CD14-positive monocyte (primary cell): ENCODE measurements around the gene PACSIN2. TPM values are rescaled to one million over a fixed set of nuclear protein-coding genes. Genes with fewer than 3 reads are reported as not detected.

Experiments used
- DNase-seq, 3 donors: peaks; one replicate each; pipeline ENCODE4 v3.0.0-alpha.2; 2011 to 2022
- H2AFZ ChIP-seq: 2 replicates; pipeline ENCODE4 v1.6.0; 2012; ENCODE audit warnings: mild to moderate bottlenecking, low read depth, low read length, inconsistent platforms; ENCODE audit not compliant: insufficient read depth, poor library complexity, severe bottlenecking
- H3K27ac ChIP-seq, 2 donors: 1 replicate in 1 of 2; 2 replicates in 1 of 2; pipeline ENCODE4 v1.5.1; 2012 to 2013; ENCODE audit warnings: low read length in 2 of 2, control low read depth in 1 of 2, inconsistent platforms in 1 of 2, low read depth in 1 of 2, mild to moderate bottlenecking in 1 of 2
- H3K27me3 ChIP-seq, 2 donors: one replicate each; pipeline versions ENCODE4 v1.6.0 to v1.6.1; 2011 to 2013; ENCODE audit warnings: low read length in 2 of 2; ENCODE audit not compliant: control insufficient read depth in 2 of 2, insufficient read depth in 2 of 2
- H3K36me3 ChIP-seq, 2 donors: replicated peaks in 1 of 2; 1 replicate in 1 of 2; 2 replicates in 1 of 2; pipeline versions ENCODE4 v1.5.1 to v1.6.1; 2012 to 2013; ENCODE audit warnings: low read length in 2 of 2, control low read depth in 1 of 2, inconsistent platforms in 1 of 2, mild to moderate bottlenecking in 1 of 2; ENCODE audit not compliant: insufficient read depth in 2 of 2, control insufficient read depth in 1 of 2
- H3K4me1 ChIP-seq, 2 donors: 1 replicate in 1 of 2; 2 replicates in 1 of 2; pipeline versions ENCODE4 v1.5.1 to v1.6.1; 2012 to 2013; ENCODE audit warnings: low read length in 2 of 2, control low read depth in 1 of 2, inconsistent platforms in 1 of 2, mild to moderate bottlenecking in 1 of 2, moderate library complexity in 1 of 2; ENCODE audit not compliant: insufficient read depth in 2 of 2, control insufficient read depth in 1 of 2
- H3K4me2 ChIP-seq: replicated peaks from 2 replicates; pipeline ENCODE3; 2012; ENCODE audit warnings: low read length, moderate library complexity, mild to moderate bottlenecking; ENCODE audit not compliant: poor library complexity, severe bottlenecking; ENCODE audit errors: extremely low read depth
- H3K4me3 ChIP-seq, 3 experiments: fragments of 200-600 bp in 1 of 3; sonication (generic) in 1 of 3; replicated peaks in 1 of 3; 1 replicate in 2 of 3; 2 replicates in 1 of 3; pipeline ENCODE4 v1.5.1; 2011 to 2013; ENCODE audit warnings: low read length in 3 of 3, mild to moderate bottlenecking in 3 of 3, control low read depth in 2 of 3, low read depth in 2 of 3, inconsistent platforms in 1 of 3, moderate library complexity in 1 of 3
- H3K79me2 ChIP-seq: 2 replicates; pipeline ENCODE4 v1.6.0; 2012; ENCODE audit warnings: mild to moderate bottlenecking, control low read depth, inconsistent platforms, low read length, moderate library complexity; ENCODE audit not compliant: insufficient read depth
- H3K9ac ChIP-seq: 2 replicates; pipeline ENCODE4 v1.6.0; 2017; ENCODE audit warnings: low read length, mild to moderate bottlenecking; ENCODE audit not compliant: insufficient read depth, poor library complexity, severe bottlenecking
- H3K9me3 ChIP-seq, 2 donors: replicated peaks in 1 of 2; 1 replicate in 1 of 2; 2 replicates in 1 of 2; pipeline versions ENCODE4 v1.5.1 to v1.6.1; 2012 to 2013; ENCODE audit warnings: low read length in 2 of 2, control low read depth in 1 of 2; ENCODE audit not compliant: control insufficient read depth in 1 of 2, insufficient read depth in 1 of 2
- H4K20me1 ChIP-seq: 2 replicates; pipeline ENCODE4 v1.6.0; 2012; ENCODE audit warnings: mild to moderate bottlenecking, low read length, control low read depth, moderate library complexity; ENCODE audit not compliant: insufficient read depth
- H3K27ac Mint-ChIP-seq, 7 donors: one replicate each; pipeline ENCODE4 v1.8.0; 2020; ENCODE audit warnings: mild to moderate bottlenecking in 7 of 7, mixed read lengths in 7 of 7, moderate library complexity in 6 of 7, inconsistent platforms in 2 of 7
- H3K27me3 Mint-ChIP-seq, 3 donors: one replicate each; pipeline ENCODE4 v1.8.0; 2021 to 2022; ENCODE audit warnings: low read depth in 3 of 3, mild to moderate bottlenecking in 3 of 3, mixed read lengths in 3 of 3, moderate library complexity in 3 of 3, inconsistent platforms in 1 of 3
- H3K36me3 Mint-ChIP-seq, 2 donors: one replicate each; pipeline ENCODE4 v1.8.0; 2020; ENCODE audit warnings: mixed read lengths in 2 of 2, inconsistent platforms in 1 of 2, mild to moderate bottlenecking in 1 of 2
- H3K4me1 Mint-ChIP-seq: one replicate; pipeline ENCODE4 v1.8.0; 2020; ENCODE audit warnings: mild to moderate bottlenecking, mixed read lengths
- H3K4me3 Mint-ChIP-seq, 2 donors: one replicate each; pipeline ENCODE4 v1.8.0; 2020; ENCODE audit warnings: mild to moderate bottlenecking in 2 of 2, mixed read lengths in 2 of 2, moderate library complexity in 1 of 2
- H3K9me3 Mint-ChIP-seq, 7 donors: one replicate each; pipeline ENCODE4 v1.8.0; 2020 to 2022; ENCODE audit warnings: mixed read lengths in 7 of 7, mild to moderate bottlenecking in 6 of 7, moderate library complexity in 6 of 7, inconsistent platforms in 2 of 7
- WGBS: methylation state at CpG from one replicate; pipeline ENCODE4 v1.1.5; 2013; ENCODE audit warnings: missing lambda C conversion rate; ENCODE audit not compliant: insufficient coverage; 5-methylcytosine and 5-hydroxymethylcytosine counted together
- intact Hi-C, 2 donors: fragments of 100-400 bp; cut with micrococcal nuclease; formaldehyde crosslinking; loops; one replicate each; pipeline versions ENCODE4 v1.15.0 to v1.15.1; 2023
- polyA plus RNA-seq, 3 donors: library from polyadenylated mRNA; depleted of rRNA in 1 of 3; unstranded in 2 of 3; stranded (reverse) in 1 of 3; fragments of 300-500 nt in 2 of 3; fragments of >200 nt in 1 of 3; fragmentation: Illumina TruSeq in 2 of 3; gene quantifications; 1 replicate in 2 of 3; 2 replicates in 1 of 3; pipeline ENCODE4 v1.2.3, GENCODE V29; 2012 to 2021
- TF ChIP-seq, protein P1 (sequence below): fragments of 200-600 bp; IDR thresholded peaks from one replicate; pipeline ENCODE4 v1.8.0; 2022; ENCODE audit warnings: antibody characterized with exemption, mild to moderate bottlenecking

Gene PACSIN2
- polyA plus RNA-seq, 3 donors = 31.2 to 45.7 (median 40.2) TPM

DNA sequence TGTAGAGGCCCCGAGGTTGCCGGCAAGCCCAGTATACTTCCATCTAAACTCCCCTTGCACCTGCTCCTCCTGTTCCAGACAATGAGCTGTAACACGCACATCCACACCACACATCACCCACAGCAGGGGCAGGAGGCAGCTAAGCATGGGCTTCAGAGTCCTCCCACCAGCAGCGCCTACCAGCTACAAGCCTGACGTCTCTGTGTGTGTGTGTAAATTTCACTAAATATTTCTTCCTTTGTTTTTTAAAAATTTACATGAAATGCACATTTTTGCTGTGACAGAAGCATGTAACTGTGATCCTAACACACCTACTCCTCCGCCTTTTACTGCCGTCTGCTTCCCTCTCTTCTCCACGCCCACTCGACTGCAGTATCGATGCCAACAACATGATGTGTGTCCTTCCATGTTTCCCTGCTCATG lies 29.4 kb upstream of the PACSIN2 start:
- Histone ChIP-seq H3K9me3 (no peaks in the 10 kb centered on the region), H3K27me3 (no peaks in the 10 kb centered on the region), H3K4me2 (no peak overlapping the region), H4K20me1 (no peaks in the 10 kb centered on the region), H3K79me2 (no peaks in the 10 kb centered on the region), H3K9ac (no peak overlapping the region), H3K4me3 (no peak overlapping the region), H2AFZ (no peak overlapping the region), H3K36me3 (no peaks in the 10 kb centered on the region), H3K4me1 (no peaks in the 10 kb centered on the region), H3K27ac (no peak overlapping the region)
- Mint-ChIP-seq H3K27ac (no peak overlapping the region), H3K9me3 (no peaks in the 10 kb centered on the region), H3K4me3 (no peak overlapping the region), H3K36me3 (peaks cover 4 to 12% of the 10 kb centered on the region in 2 donors), H3K4me1 (peaks cover 1% of the 10 kb centered on the region), H3K27me3 (peaks cover 0 to 8% (median 0%) of the 10 kb centered on the region in 3 donors)
- DNase-seq = no peak
- TF ChIP-seq, protein P1, sequence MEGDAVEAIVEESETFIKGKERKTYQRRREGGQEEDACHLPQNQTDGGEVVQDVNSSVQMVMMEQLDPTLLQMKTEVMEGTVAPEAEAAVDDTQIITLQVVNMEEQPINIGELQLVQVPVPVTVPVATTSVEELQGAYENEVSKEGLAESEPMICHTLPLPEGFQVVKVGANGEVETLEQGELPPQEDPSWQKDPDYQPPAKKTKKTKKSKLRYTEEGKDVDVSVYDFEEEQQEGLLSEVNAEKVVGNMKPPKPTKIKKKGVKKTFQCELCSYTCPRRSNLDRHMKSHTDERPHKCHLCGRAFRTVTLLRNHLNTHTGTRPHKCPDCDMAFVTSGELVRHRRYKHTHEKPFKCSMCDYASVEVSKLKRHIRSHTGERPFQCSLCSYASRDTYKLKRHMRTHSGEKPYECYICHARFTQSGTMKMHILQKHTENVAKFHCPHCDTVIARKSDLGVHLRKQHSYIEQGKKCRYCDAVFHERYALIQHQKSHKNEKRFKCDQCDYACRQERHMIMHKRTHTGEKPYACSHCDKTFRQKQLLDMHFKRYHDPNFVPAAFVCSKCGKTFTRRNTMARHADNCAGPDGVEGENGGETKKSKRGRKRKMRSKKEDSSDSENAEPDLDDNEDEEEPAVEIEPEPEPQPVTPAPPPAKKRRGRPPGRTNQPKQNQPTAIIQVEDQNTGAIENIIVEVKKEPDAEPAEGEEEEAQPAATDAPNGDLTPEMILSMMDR = no peak
- 94% methylated on average over 7 of the region's 10 CpGs for WGBS
- intact Hi-C loops = no loop called here

DNA sequence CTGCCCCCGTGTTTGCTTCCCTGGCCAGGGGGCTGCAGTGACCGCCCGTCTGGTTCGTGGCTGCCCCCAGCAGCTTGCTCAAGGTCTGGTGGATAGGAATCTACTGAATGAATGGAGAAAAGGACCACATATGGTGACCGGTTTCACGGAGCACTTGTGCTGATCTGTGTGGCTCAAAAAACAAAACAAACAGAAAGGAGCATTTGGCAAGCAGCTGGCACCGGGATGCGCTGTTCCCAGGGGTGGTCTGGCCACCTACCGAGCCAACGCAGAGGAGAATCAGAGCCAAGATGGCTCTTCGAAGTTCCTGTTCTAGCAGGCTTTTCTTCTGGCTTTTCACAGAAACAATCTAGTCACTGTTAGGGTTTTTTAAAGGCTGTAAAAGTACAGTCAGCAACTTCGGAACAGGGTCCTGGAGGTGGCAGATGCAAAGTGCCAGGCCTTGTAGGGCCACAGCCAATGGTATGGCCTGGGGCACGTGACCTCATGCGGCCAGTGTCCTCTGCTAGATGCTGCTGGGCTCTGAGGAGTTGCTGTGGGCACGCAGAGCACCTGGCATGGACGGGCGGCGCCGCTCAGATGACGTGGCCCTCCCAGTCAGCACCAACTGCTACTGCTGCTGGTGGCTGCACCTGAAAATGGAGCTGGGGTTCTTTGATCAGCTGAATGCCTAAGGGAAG lies 27.3 kb upstream of the PACSIN2 start:
- Histone ChIP-seq H3K79me2 (no peaks in the 10 kb centered on the region), H3K27me3 (no peaks in the 10 kb centered on the region), H3K36me3 (no peaks in the 10 kb centered on the region), H3K9ac (no peak overlapping the region), H3K9me3 (no peaks in the 10 kb centered on the region), H3K4me1 (no peaks in the 10 kb centered on the region), H3K4me3 (no peak overlapping the region), H3K4me2 (no peak overlapping the region), H2AFZ (no peak overlapping the region), H4K20me1 (no peaks in the 10 kb centered on the region), H3K27ac (no peak overlapping the region)
- H3K4me3 Mint-ChIP-seq = no peak overlapping the region
- peaks cover 1% of the 10 kb centered on the region for H3K4me1 Mint-ChIP-seq
- intact Hi-C loops = no loop called here
- peaks cover 0 to 8% (median 0%) of the 10 kb centered on the region in 3 donors for H3K27me3 Mint-ChIP-seq
- 97% methylated on average over 15 of the region's 20 CpGs for WGBS
- no peaks in the 10 kb centered on the region for H3K9me3 Mint-ChIP-seq
- DNase-seq = no peak
- H3K36me3 Mint-ChIP-seq = peaks cover 4 to 12% of the 10 kb centered on the region in 2 donors
- TF ChIP-seq, protein P1 = no peak
- no peak overlapping the region for H3K27ac Mint-ChIP-seq
